ENCODE measurements around the gene ZNF839.

DNA sequence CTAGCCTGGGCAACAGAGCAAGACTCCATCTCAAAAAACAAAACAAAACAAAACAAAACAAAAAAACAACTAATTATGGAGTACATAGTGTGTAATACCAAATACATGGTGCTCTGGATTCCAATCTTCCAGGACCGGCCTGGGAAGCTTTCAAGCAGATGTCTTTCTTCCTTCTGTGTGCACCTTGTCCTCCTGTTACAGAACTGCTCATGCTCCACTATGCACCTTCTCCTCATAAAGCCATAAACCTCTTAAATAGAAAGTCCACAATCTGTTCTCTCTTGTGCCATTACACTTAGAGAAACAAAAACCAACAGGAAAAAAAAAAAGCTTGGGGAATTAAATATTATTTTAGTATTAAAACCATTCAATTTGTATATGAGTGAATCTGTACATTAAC is 27.1 kb upstream of the ZNF839 start:
- TF ChIP-seq, protein P1, sequence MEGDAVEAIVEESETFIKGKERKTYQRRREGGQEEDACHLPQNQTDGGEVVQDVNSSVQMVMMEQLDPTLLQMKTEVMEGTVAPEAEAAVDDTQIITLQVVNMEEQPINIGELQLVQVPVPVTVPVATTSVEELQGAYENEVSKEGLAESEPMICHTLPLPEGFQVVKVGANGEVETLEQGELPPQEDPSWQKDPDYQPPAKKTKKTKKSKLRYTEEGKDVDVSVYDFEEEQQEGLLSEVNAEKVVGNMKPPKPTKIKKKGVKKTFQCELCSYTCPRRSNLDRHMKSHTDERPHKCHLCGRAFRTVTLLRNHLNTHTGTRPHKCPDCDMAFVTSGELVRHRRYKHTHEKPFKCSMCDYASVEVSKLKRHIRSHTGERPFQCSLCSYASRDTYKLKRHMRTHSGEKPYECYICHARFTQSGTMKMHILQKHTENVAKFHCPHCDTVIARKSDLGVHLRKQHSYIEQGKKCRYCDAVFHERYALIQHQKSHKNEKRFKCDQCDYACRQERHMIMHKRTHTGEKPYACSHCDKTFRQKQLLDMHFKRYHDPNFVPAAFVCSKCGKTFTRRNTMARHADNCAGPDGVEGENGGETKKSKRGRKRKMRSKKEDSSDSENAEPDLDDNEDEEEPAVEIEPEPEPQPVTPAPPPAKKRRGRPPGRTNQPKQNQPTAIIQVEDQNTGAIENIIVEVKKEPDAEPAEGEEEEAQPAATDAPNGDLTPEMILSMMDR (IDR thresholded peaks at IDR 0.05; ENCODE audit: insufficient read depth, low read length, poor library complexity, severe bottlenecking): no peak
- TF ChIP-seq EZH2phosphoT487 (conservative IDR thresholded peaks at IDR 0.05; ENCODE audit: low read length): no peak
